HG02571 (cell line): Measurements from ENCODE around the gene SPRR4.

Experiments
- ATAC-seq: cut with Tn5 transposase; IDR thresholded peaks from one replicate; pipeline ENCODE4 v1.9.1; 2021; ENCODE audit warnings: mild to moderate bottlenecking, moderate library complexity; ENCODE audit not compliant: unreplicated experiment

The SPRR4 gene, protein sequence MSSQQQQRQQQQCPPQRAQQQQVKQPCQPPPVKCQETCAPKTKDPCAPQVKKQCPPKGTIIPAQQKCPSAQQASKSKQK

DNA sequence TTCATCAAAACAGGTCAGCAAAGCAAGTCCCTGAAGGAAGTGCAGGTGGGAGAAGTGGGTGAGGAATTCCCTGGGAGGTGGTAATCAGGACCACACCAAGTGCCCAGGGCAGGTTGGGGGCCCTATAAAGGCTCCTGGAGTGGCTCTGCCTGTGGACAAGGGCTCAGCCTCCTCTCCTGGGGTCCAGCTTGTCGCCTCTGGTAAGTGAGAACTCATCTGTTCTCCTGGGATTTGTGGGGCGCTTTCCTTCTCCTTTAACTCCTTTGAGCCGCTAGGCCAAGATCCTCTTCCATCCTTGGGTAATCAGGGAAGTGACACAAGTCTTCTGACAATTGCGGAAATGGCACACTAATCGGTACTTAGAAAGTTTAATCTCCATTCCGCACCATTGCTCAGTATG, at the start of gene SPRR4:
Gene SPRR4 (plus strand): TSS at position 154 of the 400 bp plus-strand sequence. CDS start 1,243 bp downstream, outside the sequence.
- no peak for ATAC-seq

DNA sequence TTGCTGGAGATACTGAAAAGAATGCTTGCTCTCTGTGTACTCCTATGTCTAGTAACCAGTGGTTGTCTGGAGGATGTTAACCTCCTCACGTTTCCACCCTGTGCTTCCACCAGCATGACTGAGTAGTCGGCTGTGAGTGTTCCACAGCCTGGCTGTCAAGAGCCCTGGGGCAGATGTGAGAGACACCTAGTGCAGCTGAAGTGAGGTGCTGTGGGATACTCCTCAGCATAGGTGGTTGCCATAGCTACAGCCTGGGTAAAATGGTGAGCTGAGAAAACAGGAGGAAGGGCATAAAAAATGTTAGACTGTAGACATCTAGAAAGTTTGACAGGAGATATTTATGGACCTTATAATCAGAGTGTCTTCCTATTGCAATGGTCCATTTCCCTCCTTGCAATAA, 46.3 kb upstream of the SPRR4 start:
- ATAC-seq = no peak

DNA sequence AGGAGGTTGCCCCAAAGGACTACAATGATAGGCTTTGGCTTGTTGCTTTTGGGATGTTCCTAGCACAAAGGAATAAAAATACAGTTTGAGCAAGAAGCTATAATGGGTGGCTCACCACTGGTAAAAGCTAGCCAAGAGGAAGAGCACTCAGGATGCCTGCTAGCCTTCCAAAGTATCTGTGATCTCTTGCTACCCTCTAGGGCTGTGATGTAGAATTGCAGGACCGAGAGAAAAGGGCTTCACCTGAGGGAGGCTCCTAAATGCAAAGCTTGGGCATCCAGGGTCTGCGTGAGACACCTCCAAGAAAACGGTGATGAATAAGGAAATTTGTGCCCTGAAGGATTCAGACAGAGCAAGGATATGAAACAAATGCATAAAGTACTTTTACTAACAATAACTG, 44.4 kb upstream of the SPRR4 start:
- ATAC-seq = no peak

DNA sequence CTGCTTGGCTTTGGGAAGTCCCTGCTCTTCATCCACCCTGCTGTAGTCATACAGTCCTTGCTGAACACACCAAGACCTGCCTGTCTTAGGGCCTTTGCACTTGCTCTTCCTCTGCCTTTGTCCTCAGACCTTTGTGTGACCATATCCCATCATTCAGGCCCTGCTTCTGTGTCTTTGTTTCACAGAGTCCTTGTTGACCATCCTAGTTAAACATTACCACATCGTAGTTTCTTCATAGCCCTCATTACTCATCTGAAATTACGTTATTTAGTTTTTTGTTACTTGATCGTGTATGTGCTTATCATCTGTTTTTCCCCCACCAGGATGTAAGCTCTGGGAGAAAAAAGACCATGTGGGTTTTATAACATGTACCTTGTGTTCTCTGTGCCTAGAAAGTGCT, 41.8 kb upstream of the SPRR4 start:
- ATAC-seq = no peak

DNA sequence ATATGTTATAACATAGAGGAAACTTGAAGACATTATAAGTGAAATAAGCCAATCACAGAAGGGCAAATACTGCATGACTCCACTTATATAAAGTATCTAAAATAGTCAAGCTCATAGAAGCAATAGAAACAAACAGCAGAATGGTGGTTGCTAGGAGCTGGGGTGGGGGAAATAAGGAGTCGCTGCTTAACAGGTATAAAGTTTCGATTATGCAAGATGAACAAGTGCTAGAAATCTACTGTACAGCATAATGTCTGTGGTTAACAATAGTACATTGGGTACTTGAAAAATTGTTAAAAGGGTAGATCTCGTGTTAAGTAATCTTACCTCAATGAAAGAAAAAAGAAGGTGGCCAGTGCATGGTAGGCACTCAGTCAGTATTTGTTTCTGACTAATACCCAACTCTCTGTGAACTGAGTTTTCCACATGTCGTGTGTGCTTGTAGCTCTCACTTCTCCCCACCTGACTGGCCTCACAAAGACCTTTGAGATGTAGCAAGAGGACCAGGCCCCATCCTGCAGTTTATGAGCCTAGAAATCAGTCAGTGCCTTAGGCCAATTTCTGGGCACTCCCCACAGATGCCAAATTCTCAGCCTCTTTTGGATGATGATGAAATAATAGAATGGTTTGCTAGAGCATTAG, 38.2 kb upstream of the SPRR4 start:
- ATAC-seq = no peak

DNA sequence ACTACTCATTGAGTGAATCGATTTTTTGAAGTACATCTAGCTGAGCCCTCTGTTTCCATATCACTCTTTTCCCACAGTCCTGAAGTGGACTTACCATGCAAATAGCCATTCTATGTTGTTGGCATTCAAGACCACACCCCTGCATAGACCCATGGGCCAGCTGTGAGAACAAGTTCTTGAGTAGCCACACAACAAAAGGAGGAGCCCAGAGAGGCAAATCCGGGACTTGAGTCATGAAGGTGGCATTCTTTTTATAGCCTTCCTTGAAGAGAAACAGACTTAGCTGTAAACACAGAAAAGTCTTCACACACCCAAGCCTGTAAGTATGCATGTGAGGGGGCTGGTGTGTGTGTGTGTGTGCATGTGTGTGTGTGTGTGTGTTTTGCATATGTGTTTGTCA, 37.3 kb upstream of the SPRR4 start:
- no peak for ATAC-seq

DNA sequence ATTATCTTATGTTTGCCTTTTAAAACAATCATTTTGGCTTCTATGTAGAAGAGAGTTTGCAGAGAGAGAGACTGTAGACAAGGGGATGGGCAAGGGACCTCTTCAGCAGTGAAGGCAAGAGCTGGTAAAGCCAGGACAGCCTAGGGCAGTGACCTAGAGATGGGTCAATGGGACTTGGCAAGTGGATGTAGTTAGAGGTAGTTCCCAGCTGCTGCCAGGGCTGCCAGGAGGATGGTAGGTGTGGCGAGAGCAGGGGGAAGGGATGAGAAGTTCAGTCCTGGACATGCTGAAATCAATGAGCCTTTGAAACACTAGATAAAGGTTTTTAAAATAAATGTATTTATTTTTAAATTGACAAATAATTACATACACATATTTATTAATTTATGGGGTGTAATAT, 29.8 kb upstream of the SPRR4 start:
- ATAC-seq = no peak

DNA sequence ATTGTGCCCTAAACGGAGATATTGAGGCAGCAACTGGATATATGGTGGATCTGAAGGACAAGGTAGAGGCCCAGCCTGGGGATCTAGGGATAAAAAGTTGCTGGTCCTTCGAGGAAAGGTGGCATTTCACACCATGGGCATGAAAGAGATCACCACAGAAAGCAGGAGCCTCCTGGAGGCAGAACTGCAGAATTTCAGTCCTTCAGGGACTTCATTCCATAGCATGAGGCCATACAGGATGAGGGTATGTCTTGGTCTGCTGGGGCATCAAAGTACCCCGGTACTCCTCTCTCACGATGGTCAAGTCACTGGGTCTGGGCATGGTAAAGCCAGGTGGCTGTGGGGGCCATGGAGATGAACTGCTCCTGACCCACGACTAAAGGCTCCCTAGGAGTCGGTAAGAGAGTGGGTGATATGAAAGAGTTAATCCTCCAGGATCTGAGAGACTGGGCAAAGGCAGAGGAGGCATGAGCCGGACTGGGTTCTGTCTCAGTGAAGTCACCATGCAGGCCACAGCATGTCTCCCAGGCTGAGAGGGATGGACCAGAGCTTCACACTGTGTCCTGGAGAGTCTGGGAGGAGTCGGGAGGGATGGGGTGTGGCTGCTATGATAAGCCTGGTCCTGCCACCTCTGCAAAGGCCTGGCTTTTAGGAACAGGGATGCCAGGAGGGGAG, 29.3 kb upstream of the SPRR4 start:
- no peak for ATAC-seq

DNA sequence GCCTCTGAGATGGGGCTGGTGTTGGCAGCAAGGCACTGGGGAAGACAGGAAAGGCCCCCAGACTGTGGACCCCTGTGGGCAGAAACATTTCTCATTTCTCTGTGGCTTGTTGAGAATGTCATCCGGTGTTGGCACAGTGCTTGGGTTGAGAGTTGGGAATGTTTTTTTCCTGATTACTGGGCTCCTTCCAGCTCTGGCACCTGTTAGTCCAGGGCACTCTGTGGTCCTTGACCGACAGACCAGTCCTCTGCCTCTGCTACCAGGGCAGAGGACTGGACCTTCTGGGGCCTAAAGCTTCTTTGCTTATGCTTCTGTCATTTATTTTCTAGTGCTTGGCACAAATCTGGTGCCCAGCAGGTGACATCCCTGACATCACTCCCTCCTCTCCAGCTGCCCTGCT, 28.3 kb upstream of the SPRR4 start:
- ATAC-seq = no peak

DNA sequence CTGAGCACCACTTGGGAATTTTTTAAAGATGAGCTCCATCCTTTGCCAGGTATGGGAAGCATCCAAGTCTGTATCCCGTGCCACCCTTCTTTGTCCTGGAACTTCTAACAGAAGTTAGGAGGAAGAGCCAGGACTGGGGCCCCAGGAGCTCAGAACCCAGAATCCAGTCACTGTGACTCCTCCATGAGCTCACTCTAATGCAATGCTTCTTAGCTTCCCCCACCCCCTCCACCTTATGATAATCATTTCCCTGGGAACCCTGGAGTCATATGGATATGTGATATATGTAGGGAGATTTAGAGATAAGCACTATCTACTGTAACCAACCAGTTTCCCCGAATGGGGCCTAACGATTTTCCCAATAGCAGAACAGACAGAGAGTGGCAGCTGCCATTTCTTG, 24.2 kb upstream of the SPRR4 start:
- no peak for ATAC-seq

DNA sequence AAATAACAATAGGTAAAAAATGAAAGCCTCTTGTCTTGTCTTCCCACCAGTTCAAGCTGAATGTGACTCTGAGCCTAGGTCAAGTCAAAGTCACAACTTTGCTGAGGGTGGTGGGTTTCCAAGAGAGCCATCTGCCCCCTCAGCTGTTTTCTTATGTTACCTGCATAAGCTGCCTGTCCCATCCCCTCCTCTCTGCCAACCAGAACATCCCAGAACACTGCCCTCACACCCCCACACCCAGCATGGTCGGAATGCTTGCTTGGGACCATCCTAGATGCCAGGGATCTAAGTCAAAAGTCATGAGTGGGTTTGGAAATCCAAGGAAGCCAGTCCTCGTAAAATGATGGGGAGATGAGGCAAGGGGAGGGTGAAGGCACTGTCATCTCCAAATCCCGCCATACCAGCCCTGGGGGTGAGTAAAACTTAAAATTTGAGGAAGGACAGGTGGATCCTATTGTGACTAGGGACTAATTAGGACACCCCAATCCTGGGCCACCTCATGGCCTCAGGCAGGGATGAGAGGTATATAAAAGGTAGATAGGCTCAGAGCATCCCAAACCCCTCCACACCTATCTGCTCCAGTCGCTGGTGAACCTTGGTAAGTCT, 23.7 kb upstream of the SPRR4 start, which contains the start of gene SPRR5:
Gene SPRR5 (plus strand): TSS at position 556 of the 606 bp plus-strand sequence. CDS start 1,349 bp downstream, outside the sequence.
- no peak for ATAC-seq

DNA sequence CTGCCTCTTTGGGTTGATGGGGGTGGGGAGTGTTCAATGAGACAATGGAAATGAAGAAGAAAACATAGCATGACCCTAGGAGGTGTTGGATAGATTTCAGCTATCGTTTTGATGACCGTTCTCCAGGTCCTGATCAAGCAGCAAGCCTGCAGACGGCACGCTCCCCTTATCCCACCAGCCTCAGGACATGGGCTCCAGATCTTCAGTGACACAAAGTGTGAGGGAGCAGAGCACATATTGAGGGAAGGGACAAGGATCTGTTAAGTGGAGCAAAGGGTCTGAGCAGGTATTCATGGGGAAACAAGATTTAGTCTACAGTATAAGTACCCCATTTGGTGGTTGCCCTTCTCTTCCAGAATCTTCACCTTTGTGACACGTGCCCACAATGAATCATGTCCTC, 18.7 kb upstream of the SPRR4 start:
- ATAC-seq = no peak

DNA sequence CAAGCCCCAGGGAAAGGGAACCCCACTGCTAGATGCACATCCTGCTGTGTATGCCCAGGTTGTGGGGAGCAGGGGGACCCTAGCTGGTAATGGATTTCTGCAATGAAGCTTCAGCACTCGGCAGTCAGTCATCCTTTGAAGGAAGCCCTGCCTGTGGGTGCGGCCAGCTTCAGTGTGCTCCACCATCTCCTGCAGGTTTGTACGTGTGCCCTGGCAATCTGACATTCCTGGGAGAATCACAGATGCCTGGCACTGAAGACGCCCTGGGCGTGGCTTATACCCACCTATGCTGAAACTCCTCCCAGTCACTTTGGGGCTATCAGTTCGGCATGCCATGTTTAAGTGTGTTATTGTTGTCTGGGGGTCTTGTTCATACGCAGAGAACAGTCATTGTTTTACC, 16.7 kb upstream of the SPRR4 start:
- no peak for ATAC-seq

DNA sequence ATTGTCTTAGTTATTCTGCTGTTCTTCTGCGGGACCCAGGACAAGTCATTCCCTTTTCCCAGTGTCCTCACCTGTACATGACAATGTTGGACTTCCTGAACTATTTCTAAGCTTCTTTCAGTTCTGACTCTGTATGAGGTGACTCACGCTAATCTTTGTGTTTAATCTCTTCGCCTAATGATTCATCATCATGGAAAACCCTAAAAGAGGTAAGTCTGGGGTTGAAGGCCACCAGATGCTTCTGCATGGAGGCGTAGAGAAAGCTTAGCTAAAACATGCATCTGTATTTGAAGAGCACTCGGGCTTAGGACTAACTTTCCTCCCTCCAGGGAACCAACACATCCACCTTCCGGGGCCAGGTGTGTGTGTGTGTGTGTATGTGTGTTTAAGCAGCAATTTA, 16.0 kb upstream of the SPRR4 start:
- no peak for ATAC-seq

DNA sequence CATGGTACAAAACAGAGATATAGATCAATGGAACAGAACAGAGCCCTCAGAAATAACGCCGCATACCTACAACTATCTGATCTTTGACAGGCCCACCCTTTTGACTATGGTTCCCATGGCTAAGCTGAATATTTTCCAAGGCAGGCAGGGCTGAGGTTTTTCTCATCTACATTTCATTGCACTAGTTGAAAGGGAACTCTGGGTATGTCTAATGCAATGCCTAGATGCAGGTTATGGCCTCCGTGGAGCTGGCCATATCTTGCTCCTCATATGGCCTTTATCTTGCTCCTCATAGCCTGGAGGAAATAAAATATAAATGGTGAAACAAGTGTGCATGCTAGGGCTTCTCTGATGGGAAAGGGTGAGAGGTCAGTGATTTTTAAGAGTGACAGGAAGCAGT, 12.9 kb upstream of the SPRR4 start:
- no peak for ATAC-seq

DNA sequence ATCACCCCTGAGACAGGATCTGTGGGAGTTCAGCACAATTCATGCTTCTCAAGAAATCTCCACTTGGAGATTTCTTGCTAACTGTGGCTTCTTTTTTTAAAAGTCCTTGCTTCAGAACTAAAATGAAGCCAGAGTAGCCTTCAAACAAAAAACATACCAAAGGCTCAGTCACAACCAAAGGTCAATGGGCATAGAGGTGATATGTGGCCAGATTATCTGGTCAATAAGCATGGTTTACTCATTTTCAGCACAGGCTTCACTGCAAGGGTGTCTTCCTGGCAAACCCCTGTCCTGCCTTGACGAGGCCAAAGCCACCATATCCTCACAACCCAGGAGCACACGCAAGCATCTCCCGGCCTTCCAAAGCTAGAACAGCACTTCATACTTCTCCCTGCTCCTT, 11.2 kb upstream of the SPRR4 start:
- no peak for ATAC-seq

DNA sequence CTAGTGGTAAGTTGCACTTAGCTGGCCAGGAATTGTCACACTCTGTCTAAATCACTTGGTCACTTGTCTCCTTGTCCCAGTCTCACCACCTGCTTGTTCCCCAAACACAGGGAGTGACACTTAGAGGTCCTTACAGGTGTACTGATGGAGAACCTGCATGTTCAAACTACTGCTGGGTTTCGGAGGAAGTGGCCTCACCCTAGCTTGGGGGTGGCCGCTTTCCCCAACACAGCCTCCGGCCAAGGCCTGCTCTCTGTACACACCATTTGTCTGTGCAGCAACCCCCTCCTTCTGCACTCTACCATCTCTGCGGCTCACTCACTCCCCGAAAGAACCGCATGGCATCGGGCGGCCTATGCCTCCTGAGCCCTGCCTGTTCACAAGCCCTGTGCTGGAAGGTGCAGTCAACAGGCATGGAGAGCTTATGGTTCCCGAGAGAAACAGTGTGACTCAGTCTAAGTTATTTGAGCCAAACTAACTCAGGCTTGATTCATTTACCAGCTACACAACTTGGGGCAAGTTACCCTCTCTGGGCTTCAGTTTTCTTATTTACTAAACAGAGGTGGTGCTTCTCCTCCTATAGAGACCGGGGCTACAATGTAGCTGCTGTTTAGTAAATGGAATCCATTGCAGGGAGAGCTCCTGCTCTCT, 10.5 kb upstream of the SPRR4 start:
- no peak for ATAC-seq

DNA sequence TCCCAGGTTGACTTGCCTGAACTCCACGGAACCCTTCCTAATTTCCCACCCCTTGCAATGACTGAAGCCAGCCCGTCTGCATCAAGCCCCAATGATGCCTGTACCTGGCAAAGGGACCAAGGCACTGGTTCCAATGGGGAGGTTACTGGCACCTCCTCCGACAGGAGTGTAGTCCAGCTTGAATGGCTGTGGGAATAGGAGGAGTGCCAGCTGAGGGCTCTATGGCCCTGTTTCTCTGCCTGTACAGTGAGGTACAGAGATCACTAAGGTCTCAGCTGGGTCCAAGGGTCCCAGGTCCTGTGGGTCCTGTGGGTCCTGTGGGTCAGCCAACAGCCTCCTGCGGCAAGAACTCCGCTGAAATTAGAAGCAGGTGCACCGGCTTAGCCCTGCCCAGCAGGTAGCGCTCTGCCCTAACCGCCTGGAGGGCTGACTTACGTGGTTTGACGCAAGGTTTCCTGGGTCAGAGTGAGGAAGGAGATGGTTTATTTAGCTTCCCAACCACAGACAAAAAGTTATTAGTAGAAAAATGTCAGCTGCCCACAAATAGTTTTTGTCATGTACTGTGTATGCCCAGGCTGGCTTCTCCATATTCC, 9.9 kb upstream of the SPRR4 start:
- no peak for ATAC-seq

DNA sequence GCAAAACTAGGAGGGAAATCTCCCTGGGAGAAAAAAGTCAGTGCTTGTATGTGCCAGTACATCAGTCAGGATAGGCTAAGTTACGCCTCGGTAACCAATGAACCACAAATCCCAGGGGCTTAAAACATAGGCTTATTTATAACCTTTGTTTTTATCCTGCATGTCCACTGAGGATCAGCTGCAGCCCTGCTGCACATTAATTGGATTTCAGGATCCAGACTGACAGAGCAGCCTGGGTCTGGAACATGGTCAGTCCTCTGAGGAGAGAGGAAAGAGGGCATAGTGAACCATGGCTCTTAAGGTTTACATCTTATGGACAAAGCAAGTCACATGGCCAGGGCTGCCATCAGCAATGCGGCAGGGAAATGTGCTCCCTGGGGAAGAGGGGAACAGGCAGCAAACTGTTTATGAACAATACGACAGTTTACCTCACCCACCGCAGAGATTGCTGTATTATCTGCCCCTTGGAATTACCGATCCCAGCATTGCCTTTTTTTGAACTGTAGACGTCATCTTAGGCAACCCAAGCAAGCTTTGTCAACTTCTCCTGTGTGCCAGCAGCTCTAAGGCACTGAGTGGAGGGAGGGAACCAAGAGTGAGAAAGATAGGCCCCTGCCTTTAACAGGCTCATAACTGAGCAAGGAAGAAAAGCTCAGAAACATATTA, 9.1 kb upstream of the SPRR4 start:
- no peak for ATAC-seq

DNA sequence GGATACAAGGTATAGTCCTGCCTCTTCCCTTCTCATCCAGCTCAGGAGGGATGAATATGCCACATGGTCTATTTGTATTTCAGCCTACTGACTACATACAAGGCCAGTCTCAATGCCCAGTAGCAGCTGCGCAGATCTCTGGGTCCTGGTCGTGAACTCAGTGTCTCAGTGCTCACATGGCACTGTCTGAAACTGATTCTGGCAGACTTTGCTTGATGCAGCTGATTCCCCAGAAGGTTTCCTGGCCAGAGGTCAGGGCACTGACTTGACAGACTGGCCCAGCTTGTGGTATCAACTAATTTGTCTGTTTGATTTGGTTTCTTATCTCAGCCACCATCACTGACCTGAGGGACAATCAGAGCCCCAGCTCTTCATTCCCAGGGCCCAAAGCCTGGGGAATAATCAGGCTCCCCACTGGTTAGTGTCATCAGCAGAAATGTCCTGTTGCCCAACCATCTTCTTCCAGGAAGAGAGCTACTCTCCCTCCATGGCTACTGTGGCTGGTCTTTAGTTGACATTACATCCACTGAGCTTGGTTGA, 7.5 kb upstream of the SPRR4 start:
- ATAC-seq = no peak
